Measurements from ENCODE around the gene OPCML. TPM values are rescaled to one million over a fixed set of nuclear protein-coding genes. Genes with fewer than 3 reads are reported as not detected.

OPCML gene
- total RNA-seq, 1 donor from 2014 or later: 4.1 TPM

- Mint-ChIP-seq H3K36me3 (ENCODE audit: low read depth, unreplicated experiment) (no peaks in the 10 kb centered on the region), H3K9me3 (ENCODE audit: unreplicated experiment) (no peaks in the 10 kb centered on the region), H3K27ac (ENCODE audit: unreplicated experiment) (no peak overlapping the region), H3K27me3 (ENCODE audit: unreplicated experiment) (peaks cover 2% of the 10 kb centered on the region), H3K4me1 (ENCODE audit: unreplicated experiment) (no peaks in the 10 kb centered on the region), H3K4me3 (ENCODE audit: unreplicated experiment) (no peak overlapping the region)
- TF ChIP-seq, protein P1, sequence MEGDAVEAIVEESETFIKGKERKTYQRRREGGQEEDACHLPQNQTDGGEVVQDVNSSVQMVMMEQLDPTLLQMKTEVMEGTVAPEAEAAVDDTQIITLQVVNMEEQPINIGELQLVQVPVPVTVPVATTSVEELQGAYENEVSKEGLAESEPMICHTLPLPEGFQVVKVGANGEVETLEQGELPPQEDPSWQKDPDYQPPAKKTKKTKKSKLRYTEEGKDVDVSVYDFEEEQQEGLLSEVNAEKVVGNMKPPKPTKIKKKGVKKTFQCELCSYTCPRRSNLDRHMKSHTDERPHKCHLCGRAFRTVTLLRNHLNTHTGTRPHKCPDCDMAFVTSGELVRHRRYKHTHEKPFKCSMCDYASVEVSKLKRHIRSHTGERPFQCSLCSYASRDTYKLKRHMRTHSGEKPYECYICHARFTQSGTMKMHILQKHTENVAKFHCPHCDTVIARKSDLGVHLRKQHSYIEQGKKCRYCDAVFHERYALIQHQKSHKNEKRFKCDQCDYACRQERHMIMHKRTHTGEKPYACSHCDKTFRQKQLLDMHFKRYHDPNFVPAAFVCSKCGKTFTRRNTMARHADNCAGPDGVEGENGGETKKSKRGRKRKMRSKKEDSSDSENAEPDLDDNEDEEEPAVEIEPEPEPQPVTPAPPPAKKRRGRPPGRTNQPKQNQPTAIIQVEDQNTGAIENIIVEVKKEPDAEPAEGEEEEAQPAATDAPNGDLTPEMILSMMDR (IDR thresholded peaks at IDR 0.05; ENCODE audit: unreplicated experiment): no peak
- no peak for DNase-seq (ENCODE audit: low spot score)
Measured at GRCh38 chr11:133300666-133301065, 231.6 kb downstream of the OPCML start.

- Mint-ChIP-seq H3K27ac (ENCODE audit: unreplicated experiment) (no peak overlapping the region), H3K36me3 (ENCODE audit: low read depth, unreplicated experiment) (no peaks in the 10 kb centered on the region), H3K9me3 (ENCODE audit: unreplicated experiment) (no peaks in the 10 kb centered on the region), H3K27me3 (ENCODE audit: unreplicated experiment) (peaks cover 2% of the 10 kb centered on the region), H3K4me3 (ENCODE audit: unreplicated experiment) (no peak overlapping the region), H3K4me1 (ENCODE audit: unreplicated experiment) (no peaks in the 10 kb centered on the region)
- no peak for DNase-seq (ENCODE audit: low spot score)
- TF ChIP-seq, protein P1 (IDR thresholded peaks at IDR 0.05; ENCODE audit: unreplicated experiment): no peak
Measured at GRCh38 chr11:133291780-133292179, 240.5 kb downstream of the OPCML start.

- TF ChIP-seq, protein P1 (IDR thresholded peaks at IDR 0.05; ENCODE audit: unreplicated experiment): no peak
- H3K27ac Mint-ChIP-seq (ENCODE audit: unreplicated experiment): no peak overlapping the region
- H3K4me1 Mint-ChIP-seq (ENCODE audit: unreplicated experiment): no peaks in the 10 kb centered on the region
- no peaks in the 10 kb centered on the region for H3K9me3 Mint-ChIP-seq (ENCODE audit: unreplicated experiment)
- H3K36me3 Mint-ChIP-seq (ENCODE audit: low read depth, unreplicated experiment): no peaks in the 10 kb centered on the region
- no peak overlapping the region for H3K4me3 Mint-ChIP-seq (ENCODE audit: unreplicated experiment)
- peaks cover 2% of the 10 kb centered on the region for H3K27me3 Mint-ChIP-seq (ENCODE audit: unreplicated experiment)
- DNase-seq (ENCODE audit: low spot score): no peak
Measured at GRCh38 chr11:133285359-133285758, 246.9 kb downstream of the OPCML start.

DNA sequence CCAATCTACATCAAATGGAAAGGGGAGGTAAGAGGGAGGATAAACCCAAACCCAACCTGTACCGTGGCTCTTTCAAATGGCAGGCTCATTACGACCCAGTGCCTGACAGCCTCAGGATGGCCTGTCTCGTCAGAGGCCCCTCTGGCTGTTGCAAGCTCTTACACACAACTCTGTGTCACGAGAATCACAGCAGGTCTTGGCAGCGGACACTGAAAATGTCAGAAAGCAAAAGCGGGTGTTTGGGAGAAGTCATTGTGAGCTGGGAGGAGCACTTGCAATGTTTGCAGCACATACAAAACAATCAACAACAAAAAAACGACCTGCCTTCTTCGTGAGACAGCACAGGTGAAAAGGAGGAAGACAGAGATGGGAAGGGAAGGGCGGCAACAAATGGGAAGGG lies 248.1 kb downstream of the OPCML start:
- TF ChIP-seq, protein P1 (IDR thresholded peaks at IDR 0.05; ENCODE audit: unreplicated experiment): no peak
- Mint-ChIP-seq H3K36me3 (ENCODE audit: low read depth, unreplicated experiment) (no peaks in the 10 kb centered on the region), H3K4me3 (ENCODE audit: unreplicated experiment) (no peak overlapping the region), H3K27me3 (ENCODE audit: unreplicated experiment) (peaks cover 2% of the 10 kb centered on the region), H3K27ac (ENCODE audit: unreplicated experiment) (no peak overlapping the region), H3K4me1 (ENCODE audit: unreplicated experiment) (peaks cover 3% of the 10 kb centered on the region), H3K9me3 (ENCODE audit: unreplicated experiment) (no peaks in the 10 kb centered on the region)
- DNase-seq (ENCODE audit: low spot score): no peak

- Mint-ChIP-seq H3K4me1 (ENCODE audit: unreplicated experiment) (peaks cover 4% of the 10 kb centered on the region), H3K36me3 (ENCODE audit: low read depth, unreplicated experiment) (no peaks in the 10 kb centered on the region), H3K27me3 (ENCODE audit: unreplicated experiment) (no peaks in the 10 kb centered on the region), H3K4me3 (ENCODE audit: unreplicated experiment) (no peak overlapping the region), H3K9me3 (ENCODE audit: unreplicated experiment) (no peaks in the 10 kb centered on the region), H3K27ac (ENCODE audit: unreplicated experiment) (no peak overlapping the region)
- DNase-seq (ENCODE audit: low spot score): no peak
- TF ChIP-seq, protein P1 (IDR thresholded peaks at IDR 0.05; ENCODE audit: unreplicated experiment): no peak
Measured at GRCh38 chr11:133277886-133278285, 254.4 kb downstream of the OPCML start.
